NCI-H146 treated with DMSO at 0.1 percent for 48 hours (cell line): ENCODE results near the gene INPP5A.
"Not testable (repeated sequence)": the region's sequence is repeated elsewhere in the genome, so short reads cannot be mapped to it uniquely, and the experiment has no call there.

Experiments
- DNase-seq: peaks from one replicate; lab custom pipeline; 2025; ENCODE audit not compliant: unreplicated experiment; lab: John Stamatoyannopoulos, UW

INPP5A gene, protein sequence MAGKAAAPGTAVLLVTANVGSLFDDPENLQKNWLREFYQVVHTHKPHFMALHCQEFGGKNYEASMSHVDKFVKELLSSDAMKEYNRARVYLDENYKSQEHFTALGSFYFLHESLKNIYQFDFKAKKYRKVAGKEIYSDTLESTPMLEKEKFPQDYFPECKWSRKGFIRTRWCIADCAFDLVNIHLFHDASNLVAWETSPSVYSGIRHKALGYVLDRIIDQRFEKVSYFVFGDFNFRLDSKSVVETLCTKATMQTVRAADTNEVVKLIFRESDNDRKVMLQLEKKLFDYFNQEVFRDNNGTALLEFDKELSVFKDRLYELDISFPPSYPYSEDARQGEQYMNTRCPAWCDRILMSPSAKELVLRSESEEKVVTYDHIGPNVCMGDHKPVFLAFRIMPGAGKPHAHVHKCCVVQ

DNA sequence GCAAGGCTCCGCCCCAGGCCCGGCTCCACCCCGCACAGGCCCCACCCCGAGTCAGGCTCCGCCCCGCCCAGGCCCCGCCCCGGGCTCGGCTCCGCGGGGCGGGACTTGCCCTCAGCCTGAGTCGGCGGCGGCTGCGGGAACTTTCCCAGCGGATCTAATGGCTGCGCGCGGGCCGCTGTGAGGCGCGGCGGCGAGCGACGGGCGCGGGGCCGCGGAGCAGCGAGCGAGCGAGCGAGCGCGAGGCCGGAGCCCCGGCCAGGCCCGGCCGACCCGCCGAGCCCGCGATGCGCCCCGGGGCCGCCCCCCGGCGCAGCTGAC lies at the start of gene INPP5A:
Gene INPP5A, plus strand, starts transcription at position 104 of the 318 bp plus-strand sequence. CDS start 310 bp downstream, outside the sequence.
- DNase-seq = no peak

- DNase-seq = no peak
Measured at GRCh38 chr10:132488231-132488821, 49.3 kb upstream of the INPP5A start.

DNA sequence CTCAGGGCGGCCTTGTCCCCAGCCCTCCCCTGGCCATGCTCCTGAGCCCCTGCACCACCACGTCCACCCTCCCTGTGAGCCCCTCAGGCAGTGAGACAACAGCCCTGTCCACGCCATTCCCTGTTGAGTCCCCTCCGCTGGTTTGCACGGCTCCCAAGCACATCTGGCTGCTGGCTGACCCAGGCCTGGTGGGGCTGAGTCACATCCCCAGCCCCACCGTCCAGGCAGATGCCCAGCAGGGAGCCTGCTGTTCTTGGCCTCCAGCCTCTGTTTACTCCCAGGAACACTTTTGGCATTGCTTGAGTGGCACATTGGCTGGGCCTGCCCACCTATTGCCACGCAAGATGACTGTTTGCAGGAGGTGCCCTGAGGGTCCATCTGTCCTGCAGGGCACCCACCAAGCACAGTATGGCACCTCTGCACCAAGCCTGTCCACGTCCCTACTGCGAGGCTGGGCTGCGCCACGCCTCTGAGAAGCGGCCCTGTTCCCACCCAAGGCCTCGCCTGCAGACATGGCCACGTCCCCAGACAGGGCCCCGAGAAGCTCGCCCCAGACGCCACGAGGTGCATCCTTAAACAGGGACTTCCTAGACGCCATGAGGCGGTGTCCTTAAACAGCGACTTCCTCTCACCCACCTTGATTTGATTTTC lies 48.4 kb upstream of the INPP5A start:
- no peak for DNase-seq

GRCh38 chr10:132489704-132490534 lies 47.7 kb upstream of the INPP5A start:
- DNase-seq = no peak

DNA sequence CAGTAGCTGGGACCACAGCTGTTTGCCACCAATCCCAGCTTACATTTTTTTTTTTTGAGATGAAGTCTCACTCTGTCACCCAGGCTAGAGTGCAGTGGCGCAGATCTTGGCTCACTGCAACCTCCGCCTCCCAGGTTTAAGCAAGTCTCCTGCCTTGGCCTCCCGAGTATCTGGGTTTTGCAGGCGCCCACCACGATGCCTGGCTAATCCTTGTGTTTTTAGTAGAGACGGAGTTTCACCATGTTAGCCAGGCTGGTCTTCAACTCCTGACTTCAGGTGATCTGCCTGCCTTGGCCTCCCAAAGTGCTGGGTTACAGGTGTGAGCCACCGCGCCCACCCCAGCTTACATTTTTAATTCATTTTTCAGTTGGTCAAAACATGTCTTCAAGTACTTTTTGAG lies 46.1 kb upstream of the INPP5A start:
- not testable (repeated sequence) for DNase-seq

- DNase-seq = no peak
Measured at GRCh38 chr10:132492323-132493025, 45.1 kb upstream of the INPP5A start.

DNA sequence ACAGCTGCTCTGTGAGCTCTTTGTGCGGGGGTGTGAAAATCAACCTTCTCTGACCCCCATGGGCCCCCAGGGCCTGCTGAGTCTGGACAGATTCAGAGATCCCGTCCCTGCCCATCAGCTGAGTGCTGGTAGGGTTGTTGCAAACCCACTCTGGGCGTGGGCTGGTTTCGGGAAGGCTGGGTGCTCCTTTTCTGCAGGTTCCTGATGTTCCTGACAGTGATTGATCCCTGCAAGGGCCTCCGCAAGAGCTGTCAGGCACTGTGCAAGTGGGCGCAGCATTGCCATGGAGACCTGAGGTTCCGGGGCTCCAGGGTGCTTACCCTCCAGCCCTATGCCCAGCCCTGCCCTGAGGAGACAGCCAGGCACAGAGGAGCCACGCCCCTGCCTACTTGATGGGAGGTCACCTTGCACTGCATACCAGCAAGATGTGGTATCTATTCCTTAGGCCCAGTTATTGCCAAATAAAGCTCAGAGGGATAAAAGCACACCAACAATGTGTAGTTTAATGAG lies 44.3 kb upstream of the INPP5A start:
- no peak for DNase-seq

DNA sequence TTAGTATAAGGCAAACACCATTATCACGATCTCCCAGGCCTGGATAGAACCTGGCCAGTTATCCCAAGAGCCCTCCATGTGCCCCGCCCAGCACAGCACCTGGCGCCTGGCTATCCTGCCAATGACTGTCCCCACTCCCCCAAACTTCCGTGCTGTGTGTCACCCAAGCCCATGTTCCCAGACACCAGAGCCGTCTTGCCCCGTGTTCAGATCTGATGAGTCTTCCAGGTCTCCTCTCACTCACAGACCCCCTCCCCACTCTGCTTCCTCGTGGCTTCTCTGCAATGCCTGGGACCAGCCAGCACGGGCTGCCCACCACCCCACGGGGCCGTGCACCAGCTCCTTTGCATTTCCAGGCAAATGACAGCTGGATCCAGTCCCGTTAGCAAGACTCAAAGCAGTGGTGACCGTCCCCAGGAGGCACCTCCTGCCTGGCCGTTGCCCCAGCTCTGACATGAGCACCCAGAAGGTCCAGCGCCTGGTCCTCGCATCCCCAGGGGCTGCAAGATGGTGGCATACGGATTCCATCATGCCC lies 43.8 kb upstream of the INPP5A start:
- DNase-seq = no peak

DNA sequence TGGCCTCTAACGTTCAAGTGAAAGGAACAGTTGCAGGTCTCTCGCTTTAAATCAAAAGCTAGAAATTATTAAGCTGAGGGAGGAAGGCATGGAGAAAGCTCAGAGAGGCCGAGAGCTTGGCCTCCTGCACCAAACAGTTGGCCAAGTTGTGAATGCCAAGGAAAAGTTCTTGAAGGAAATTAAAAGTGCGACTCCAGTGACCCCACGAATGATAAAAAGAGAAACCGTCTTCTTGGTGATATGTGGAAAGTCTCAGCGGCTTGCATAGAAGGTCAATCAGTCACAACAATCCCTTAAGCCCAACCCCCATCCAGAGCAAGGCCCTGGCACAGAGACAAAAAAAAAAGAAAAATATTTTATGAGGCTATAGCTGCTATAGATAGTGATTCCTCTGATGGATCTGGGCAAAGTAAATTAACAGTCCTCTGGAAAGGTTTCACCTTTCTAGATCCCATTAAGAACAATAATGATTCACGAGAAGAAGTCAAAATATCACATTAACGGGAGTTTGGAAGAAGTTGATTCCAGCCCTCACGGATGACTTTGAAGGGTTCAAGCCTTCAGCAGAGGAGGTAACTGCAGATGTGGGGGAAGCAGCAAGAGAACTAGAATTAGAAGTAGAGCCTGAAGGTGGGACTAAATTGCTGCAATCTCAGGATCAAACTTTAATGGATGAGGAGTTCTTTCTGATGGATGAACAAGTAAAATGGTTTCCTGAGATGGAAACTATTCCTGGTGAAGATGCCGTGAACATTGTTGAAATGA lies 42.5 kb upstream of the INPP5A start:
- no peak for DNase-seq

GRCh38 chr10:132496360-132497062 lies 41.1 kb upstream of the INPP5A start:
- DNase-seq = no peak

DNA sequence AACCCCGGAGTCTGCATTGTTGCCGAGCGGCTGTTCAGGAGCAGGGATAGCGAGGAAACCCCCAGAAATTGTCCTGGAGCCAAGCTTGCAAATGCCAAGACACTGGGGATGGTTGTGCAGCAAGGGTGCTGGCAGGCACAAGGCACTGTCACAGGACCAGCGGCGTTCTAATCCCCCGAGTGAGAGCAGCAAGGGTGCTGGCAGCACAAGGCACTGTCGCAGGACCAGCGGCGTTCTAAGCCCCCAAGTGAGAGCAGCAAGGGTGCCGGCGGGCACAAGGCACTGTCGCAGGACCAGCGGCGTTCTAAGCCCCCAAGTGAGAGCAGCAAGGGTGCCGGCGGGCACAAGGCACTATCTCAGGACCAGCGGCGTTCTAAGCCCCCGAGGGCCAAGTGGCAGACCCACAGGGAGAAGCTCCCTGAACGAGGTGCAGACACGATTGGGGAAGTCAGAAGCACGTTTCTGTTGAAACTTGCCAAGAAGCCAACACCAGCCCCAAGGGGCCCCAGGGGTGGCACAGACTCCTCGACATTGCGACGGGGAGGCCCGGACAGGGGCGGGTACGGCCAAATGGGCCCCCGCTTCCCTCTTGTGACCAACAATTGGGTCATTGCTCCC lies 40.4 kb upstream of the INPP5A start:
- no peak for DNase-seq

GRCh38 chr10:132497861-132498561 lies 39.6 kb upstream of the INPP5A start:
- DNase-seq = no peak

GRCh38 chr10:132498562-132499366 lies 38.8 kb upstream of the INPP5A start:
- no peak for DNase-seq

- no peak for DNase-seq
Measured at GRCh38 chr10:132499367-132499685, 38.3 kb upstream of the INPP5A start.

- DNase-seq = no peak
Measured at GRCh38 chr10:132500781-132501415, 36.7 kb upstream of the INPP5A start.

- no peak for DNase-seq
Measured at GRCh38 chr10:132502544-132503300, 34.9 kb upstream of the INPP5A start.
